HepG2 (cell line): Measurements from ENCODE around the gene ARRDC1. TPM values are rescaled to one million over a fixed set of nuclear protein-coding genes. Genes with fewer than 3 reads are reported as not detected.
A peak's percentile ranks its signal among the peaks of the same experiment; 100 is the strongest.

ENCODE experiments used
- CEBPB ChIP-seq: IDR thresholded peaks from 2 replicates; pipeline ENCODE4 v1.6.1; 2011; ENCODE audit warnings: low read depth, low read length, improper control_type of control experiment, borderline replicate concordance
- CREB1 ChIP-seq, 2 experiments: fragments of 450-650 bp in 1 of 2; IDR thresholded peaks; 2 replicates each; pipeline ENCODE4 v1.6.1; 2016 to 2017; ENCODE audit warnings: control low read depth in 1 of 2, mild to moderate bottlenecking in 1 of 2, missing compliant biosample characterization in 1 of 2, missing genetic modification characterization in 1 of 2
- CREM ChIP-seq, 2 experiments: sonication (generic) in 1 of 2; formaldehyde crosslinking in 1 of 2; IDR thresholded peaks; 2 replicates each; pipeline versions ENCODE4 v1.4.0 to v1.6.1; 2016 to 2020; ENCODE audit warnings: antibody characterized with exemption in 1 of 2, mild to moderate bottlenecking in 1 of 2, missing genetic modification reagents in 1 of 2
- DNMT1 ChIP-seq: sonication (generic); formaldehyde crosslinking; IDR thresholded peaks from 2 replicates; pipeline ENCODE4 v1.5.1; 2020; ENCODE audit warnings: mild to moderate bottlenecking, missing genetic modification reagents
- EEA1 ChIP-seq: sonication (generic); formaldehyde crosslinking; IDR thresholded peaks from 2 replicates; pipeline ENCODE4 v1.5.1; 2020; ENCODE audit warnings: mild to moderate bottlenecking, missing genetic modification reagents, borderline replicate concordance
- FLYWCH1 ChIP-seq: sonication (generic); formaldehyde crosslinking; IDR thresholded peaks from 2 replicates; pipeline ENCODE4 v1.8.1; 2023; ENCODE audit warnings: mild to moderate bottlenecking, missing genetic modification reagents
- KMT2A ChIP-seq: sonication (generic); formaldehyde crosslinking; IDR thresholded peaks from 2 replicates; pipeline ENCODE4 v1.4.0; 2020; ENCODE audit warnings: missing genetic modification reagents
- MED8 ChIP-seq: sonication (generic); formaldehyde crosslinking; IDR thresholded peaks from 2 replicates; pipeline ENCODE4 v1.8.1; 2023; ENCODE audit warnings: mild to moderate bottlenecking, missing genetic modification reagents; ENCODE audit not compliant: insufficient replicate concordance
- NFYB ChIP-seq: sonication (generic); formaldehyde crosslinking; IDR thresholded peaks from 2 replicates; pipeline ENCODE4 v1.4.0; 2020; ENCODE audit warnings: missing genetic modification reagents
- SRY ChIP-seq: sonication (generic); formaldehyde crosslinking; IDR thresholded peaks from 2 replicates; pipeline ENCODE4 v1.8.0; 2022; ENCODE audit warnings: mild to moderate bottlenecking, missing genetic modification reagents
- ZNF143 ChIP-seq: sonication (generic); formaldehyde crosslinking; IDR thresholded peaks from 2 replicates; pipeline ENCODE4 v1.4.0; 2020; ENCODE audit warnings: missing genetic modification reagents
- ZNF205 ChIP-seq: IDR thresholded peaks from 2 replicates; pipeline ENCODE4 v1.6.1; 2018; ENCODE audit warnings: missing biosample characterization, missing genetic modification reagents
- ZNF780A ChIP-seq: sonication (generic); formaldehyde crosslinking; IDR thresholded peaks from 2 replicates; pipeline ENCODE4 v1.8.0; 2022; ENCODE audit warnings: mild to moderate bottlenecking, missing genetic modification reagents, moderate library complexity
- polyA plus RNA-seq, 8 experiments: library from polyadenylated mRNA; depleted of rRNA in 3 of 8; stranded (reverse) in 7 of 8; unstranded in 1 of 8; fragments of >200 nt; fragmentation: Illumina TruSeq in 4 of 8; extraction: Trizol in 4 of 8; gene quantifications; 2 replicates each; pipeline versions ENCODE4 v1.2.1 to v1.2.3, GENCODE V29; 2011 to 2016; ENCODE audit warnings: low read depth in 4 of 8, missing spikeins in 1 of 8, mixed read lengths in 1 of 8; ENCODE audit not compliant: insufficient read depth in 1 of 8
- total RNA-seq, 5 experiments: library from RNA; depleted of rRNA; stranded (reverse); fragments of >200 nt; fragmentation: Illumina TruSeq; extraction: Trizol; gene quantifications; 2 replicates each; pipeline ENCODE4 v1.2.3, GENCODE V29; 2016; ENCODE audit warnings: low read depth in 1 of 5
- TF ChIP-seq, protein P1 (sequence below): sonication (generic); formaldehyde crosslinking; IDR thresholded peaks from 2 replicates; pipeline ENCODE4 v1.8.1; 2023; ENCODE audit warnings: mild to moderate bottlenecking, missing genetic modification reagents
- TF ChIP-seq, protein P2 (sequence below): sonication (generic); formaldehyde crosslinking; IDR thresholded peaks from 2 replicates; pipeline ENCODE4 v1.5.0; 2020; ENCODE audit warnings: missing genetic modification reagents
- TF ChIP-seq, protein P3 (sequence below): sonication (generic); formaldehyde crosslinking; IDR thresholded peaks from 2 replicates; pipeline ENCODE4 v1.5.0; 2020; ENCODE audit warnings: mild to moderate bottlenecking, missing genetic modification reagents
- TF ChIP-seq, protein P4 (sequence below): sonication (generic); formaldehyde crosslinking; IDR thresholded peaks from 2 replicates; pipeline ENCODE4 v1.5.0; 2020; ENCODE audit warnings: missing genetic modification reagents, mild to moderate bottlenecking, borderline replicate concordance
- TF ChIP-seq, protein P5 (sequence below): sonication (generic); formaldehyde crosslinking; IDR thresholded peaks from 2 replicates; pipeline ENCODE4 v1.8.1; 2023; ENCODE audit warnings: missing genetic modification reagents, inconsistent platforms, borderline replicate concordance
- TF ChIP-seq, protein P6 (sequence below): IDR thresholded peaks from 2 replicates; pipeline ENCODE4 v1.6.1; 2016; ENCODE audit warnings: mild to moderate bottlenecking

Gene ARRDC1
- total and polyA plus RNA-seq, 2 of the 13 experiments (the other 11 are each of a cell fraction or from before 2014, with no cell fraction given) = 21.7 to 44.4 TPM

DNA sequence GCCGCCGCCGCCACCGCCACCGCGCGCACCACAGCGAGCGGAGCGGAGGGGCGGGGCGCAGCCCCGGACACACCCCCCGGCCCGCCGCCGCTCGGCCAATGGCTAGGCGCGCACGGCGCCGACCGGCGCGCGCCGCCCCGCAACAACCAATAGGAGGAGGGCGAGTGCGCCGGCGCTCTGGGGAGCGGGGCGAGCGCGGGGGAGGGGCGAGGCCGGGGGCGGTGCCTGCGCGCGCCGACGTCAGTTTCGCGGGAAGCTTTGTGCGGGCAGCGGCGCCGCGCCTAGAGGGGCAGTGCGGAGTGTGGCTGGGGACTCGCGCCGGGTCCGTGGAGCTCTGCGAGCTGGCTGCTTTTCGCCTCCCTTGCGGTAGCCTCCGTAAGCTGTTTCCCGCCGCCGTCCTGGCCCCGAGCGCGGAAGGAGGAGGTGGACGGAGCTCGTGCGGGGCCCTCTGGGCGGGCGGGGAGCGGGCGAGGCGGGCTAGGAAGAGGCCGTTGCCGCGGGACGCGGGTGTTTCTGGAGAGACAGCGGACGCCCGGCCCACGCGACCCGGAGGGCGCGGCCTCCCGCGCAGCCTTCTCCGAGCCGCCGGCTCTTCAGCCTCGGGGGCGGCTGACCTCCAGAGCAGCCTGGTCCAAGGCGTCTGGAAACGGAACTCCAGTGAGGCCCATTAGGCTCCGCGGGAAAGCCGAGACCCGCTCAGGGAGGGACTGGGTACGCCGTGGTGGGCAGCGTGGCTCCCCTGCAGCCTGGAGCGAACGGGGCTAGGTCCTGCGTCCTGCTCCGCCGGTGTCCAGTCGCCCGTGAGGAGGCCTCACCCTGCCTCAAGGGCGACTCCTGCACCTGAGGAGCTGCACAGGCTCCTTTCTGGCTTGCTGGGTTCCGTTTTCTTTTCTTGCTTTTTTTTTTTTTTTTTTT, 14.8 kb upstream of the ARRDC1 start, which contains the start of gene ZMYND19 (continued):
- TF ChIP-seq, protein P1, sequence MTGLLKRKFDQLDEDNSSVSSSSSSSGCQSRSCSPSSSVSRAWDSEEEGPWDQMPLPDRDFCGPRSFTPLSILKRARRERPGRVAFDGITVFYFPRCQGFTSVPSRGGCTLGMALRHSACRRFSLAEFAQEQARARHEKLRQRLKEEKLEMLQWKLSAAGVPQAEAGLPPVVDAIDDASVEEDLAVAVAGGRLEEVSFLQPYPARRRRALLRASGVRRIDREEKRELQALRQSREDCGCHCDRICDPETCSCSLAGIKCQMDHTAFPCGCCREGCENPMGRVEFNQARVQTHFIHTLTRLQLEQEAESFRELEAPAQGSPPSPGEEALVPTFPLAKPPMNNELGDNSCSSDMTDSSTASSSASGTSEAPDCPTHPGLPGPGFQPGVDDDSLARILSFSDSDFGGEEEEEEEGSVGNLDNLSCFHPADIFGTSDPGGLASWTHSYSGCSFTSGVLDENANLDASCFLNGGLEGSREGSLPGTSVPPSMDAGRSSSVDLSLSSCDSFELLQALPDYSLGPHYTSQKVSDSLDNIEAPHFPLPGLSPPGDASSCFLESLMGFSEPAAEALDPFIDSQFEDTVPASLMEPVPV (CRISPR knock-in tag) = no peak
- TF ChIP-seq CEBPB = no peak
- TF ChIP-seq NFYB (CRISPR knock-in tag) = peak; percentile 60
- peak; percentile 53; the same call in 1 of the 2 replicates for TF ChIP-seq EEA1 (CRISPR knock-in tag)
- no peak for TF ChIP-seq MED8 (CRISPR knock-in tag)
- 0 out of 2 replicates have a peak, but pooled peaks have one; percentile 45 for TF ChIP-seq DNMT1 (CRISPR knock-in tag)
- no peak for TF ChIP-seq ZNF780A (CRISPR knock-in tag)
- TF ChIP-seq, protein P2, sequence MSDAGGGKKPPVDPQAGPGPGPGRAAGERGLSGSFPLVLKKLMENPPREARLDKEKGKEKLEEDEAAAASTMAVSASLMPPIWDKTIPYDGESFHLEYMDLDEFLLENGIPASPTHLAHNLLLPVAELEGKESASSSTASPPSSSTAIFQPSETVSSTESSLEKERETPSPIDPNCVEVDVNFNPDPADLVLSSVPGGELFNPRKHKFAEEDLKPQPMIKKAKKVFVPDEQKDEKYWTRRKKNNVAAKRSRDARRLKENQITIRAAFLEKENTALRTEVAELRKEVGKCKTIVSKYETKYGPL = no peak
- TF ChIP-seq, protein P3, sequence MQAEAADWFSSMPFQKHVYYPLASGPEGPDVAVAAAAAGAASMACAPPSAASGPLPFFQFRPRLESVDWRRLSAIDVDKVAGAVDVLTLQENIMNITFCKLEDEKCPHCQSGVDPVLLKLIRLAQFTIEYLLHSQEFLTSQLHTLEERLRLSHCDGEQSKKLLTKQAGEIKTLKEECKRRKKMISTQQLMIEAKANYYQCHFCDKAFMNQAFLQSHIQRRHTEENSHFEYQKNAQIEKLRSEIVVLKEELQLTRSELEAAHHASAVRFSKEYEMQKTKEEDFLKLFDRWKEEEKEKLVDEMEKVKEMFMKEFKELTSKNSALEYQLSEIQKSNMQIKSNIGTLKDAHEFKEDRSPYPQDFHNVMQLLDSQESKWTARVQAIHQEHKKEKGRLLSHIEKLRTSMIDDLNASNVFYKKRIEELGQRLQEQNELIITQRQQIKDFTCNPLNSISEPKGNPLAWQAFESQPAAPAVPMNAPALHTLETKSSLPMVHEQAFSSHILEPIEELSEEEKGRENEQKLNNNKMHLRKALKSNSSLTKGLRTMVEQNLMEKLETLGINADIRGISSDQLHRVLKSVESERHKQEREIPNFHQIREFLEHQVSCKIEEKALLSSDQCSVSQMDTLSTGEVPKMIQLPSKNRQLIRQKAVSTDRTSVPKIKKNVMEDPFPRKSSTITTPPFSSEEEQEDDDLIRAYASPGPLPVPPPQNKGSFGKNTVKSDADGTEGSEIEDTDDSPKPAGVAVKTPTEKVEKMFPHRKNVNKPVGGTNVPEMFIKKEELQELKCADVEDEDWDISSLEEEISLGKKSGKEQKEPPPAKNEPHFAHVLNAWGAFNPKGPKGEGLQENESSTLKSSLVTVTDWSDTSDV (CRISPR knock-in tag) = no peak
- TF ChIP-seq SRY (CRISPR knock-in tag) = peak; percentile 50; the same call in 1 of the 2 replicates
- TF ChIP-seq ZNF143 = no peak
- no peak for TF ChIP-seq FLYWCH1
- TF ChIP-seq ZNF205 (CRISPR knock-in tag) = no peak
- peak; percentile 61; the same call in 1 of the 2 replicates for TF ChIP-seq KMT2A (CRISPR knock-in tag)
- TF ChIP-seq, protein P4, sequence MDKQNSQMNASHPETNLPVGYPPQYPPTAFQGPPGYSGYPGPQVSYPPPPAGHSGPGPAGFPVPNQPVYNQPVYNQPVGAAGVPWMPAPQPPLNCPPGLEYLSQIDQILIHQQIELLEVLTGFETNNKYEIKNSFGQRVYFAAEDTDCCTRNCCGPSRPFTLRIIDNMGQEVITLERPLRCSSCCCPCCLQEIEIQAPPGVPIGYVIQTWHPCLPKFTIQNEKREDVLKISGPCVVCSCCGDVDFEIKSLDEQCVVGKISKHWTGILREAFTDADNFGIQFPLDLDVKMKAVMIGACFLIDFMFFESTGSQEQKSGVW (CRISPR knock-in tag) = no peak
- TF ChIP-seq, protein P5, sequence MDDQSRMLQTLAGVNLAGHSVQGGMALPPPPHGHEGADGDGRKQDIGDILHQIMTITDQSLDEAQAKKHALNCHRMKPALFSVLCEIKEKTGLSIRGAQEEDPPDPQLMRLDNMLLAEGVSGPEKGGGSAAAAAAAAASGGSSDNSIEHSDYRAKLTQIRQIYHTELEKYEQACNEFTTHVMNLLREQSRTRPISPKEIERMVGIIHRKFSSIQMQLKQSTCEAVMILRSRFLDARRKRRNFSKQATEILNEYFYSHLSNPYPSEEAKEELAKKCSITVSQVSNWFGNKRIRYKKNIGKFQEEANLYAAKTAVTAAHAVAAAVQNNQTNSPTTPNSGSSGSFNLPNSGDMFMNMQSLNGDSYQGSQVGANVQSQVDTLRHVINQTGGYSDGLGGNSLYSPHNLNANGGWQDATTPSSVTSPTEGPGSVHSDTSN (CRISPR knock-in tag) = no peak
- no peak for TF ChIP-seq CREM (IDR thresholded peaks at IDR 0.05)
- no peak for TF ChIP-seq CREM (CRISPR knock-in tag; IDR thresholded peaks at IDR 0.05)
- peak; percentile 55; the same call in 1 of the 2 replicates for TF ChIP-seq CREB1 (IDR thresholded peaks at IDR 0.05)
- no peak for TF ChIP-seq CREB1 (CRISPR knock-in tag; IDR thresholded peaks at IDR 0.05)
- TF ChIP-seq, protein P6, sequence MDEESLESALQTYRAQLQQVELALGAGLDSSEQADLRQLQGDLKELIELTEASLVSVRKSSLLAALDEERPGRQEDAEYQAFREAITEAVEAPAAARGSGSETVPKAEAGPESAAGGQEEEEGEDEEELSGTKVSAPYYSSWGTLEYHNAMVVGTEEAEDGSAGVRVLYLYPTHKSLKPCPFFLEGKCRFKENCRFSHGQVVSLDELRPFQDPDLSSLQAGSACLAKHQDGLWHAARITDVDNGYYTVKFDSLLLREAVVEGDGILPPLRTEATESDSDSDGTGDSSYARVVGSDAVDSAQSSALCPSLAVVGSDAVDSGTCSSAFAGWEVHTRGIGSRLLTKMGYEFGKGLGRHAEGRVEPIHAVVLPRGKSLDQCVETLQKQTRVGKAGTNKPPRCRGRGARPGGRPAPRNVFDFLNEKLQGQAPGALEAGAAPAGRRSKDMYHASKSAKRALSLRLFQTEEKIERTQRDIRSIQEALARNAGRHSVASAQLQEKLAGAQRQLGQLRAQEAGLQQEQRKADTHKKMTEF (CRISPR knock-in tag) = peak; percentile 34; the same call in 1 of the 2 replicates
